Suppressor macrophage treated with lipopolysaccharide for 1 hour (primary cell): ENCODE data around the gene NEK10.

Source experiments
- DNase-seq, 3 donors: peaks; one replicate each; pipeline ENCODE4 v3.0.0-alpha.2; 2020 to 2022

The NEK10 gene

GRCh38 chr3:27093771-27094170, 275.4 kb downstream of the NEK10 start:
- DNase-seq, result no peak

- DNase-seq, result no peak
Observed at GRCh38 chr3:27090275-27091041, 278.7 kb downstream of the NEK10 start.

GRCh38 chr3:27089645-27090044, 279.5 kb downstream of the NEK10 start:
- DNase-seq, result no peak

GRCh38 chr3:27089068-27089467, 280.1 kb downstream of the NEK10 start:
- DNase-seq, result no peak

DNA sequence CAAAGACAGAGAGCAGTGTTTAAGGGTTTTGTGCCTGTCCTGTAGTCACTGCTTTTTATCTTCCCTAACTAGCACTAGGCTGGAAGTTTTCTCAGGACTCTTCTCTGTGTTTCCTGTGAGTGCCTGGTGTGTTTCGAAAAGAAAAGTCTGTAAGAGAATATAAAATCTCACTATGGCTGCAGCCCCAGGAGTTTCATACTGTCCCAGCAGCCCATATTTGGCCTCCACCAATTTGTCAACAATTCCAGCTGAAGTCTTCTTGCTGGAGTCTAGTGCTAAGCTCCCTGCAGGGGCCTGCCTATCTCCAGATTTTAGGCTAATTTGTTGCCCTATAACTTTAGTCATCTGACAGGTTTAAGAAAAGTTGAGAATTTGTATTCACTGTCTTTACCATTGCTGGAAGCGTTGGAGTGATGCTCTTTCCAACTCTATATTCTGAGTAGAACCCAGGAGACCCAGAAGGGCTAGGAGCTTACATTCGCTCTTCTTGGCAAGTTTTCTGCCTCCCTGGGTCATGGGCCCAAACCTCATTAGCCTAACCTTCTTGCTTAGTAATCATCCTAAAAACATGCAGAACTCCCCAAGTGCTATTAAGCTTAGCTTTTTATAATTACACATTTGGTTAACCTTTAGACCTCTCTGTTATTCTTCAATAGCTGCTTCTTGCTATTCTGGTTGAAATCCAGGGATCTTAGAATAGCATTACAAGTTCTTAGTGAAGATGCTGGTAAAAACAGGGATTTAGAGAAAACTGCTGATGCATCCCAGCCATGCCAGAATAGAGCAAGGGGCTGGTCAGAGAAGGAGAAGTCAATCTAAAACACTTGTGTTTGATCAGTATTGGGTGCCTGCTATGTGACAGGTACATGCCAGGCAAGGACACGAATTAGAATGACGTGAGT, 283.1 kb downstream of the NEK10 start:
- no peak for DNase-seq

GRCh38 chr3:27081992-27082607, 287.1 kb downstream of the NEK10 start:
- no peak for DNase-seq

DNA sequence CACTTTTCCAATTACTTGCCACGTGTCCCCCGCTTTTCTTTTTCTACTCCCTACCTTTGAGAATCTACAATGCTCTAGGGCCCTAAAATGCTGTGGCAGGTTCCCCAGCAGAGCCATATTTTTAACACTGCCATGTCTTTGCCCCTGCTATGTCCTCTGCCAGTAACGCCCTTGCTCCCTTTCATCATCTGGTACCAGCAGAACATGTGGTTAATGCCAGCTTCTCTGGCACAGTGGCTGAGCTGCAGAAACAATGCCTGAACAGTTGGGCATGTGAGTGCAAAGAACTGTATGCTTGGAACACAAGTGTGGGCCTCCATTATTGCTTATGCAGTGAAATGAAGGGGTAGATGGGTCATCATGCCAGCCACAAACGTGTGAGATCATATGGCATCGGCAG, 287.6 kb downstream of the NEK10 start:
- no peak for DNase-seq

GRCh38 chr3:27080258-27080525, 289.0 kb downstream of the NEK10 start:
- no peak for DNase-seq

- DNase-seq, result no peak
Observed at GRCh38 chr3:27079427-27080257, 289.5 kb downstream of the NEK10 start.

DNA sequence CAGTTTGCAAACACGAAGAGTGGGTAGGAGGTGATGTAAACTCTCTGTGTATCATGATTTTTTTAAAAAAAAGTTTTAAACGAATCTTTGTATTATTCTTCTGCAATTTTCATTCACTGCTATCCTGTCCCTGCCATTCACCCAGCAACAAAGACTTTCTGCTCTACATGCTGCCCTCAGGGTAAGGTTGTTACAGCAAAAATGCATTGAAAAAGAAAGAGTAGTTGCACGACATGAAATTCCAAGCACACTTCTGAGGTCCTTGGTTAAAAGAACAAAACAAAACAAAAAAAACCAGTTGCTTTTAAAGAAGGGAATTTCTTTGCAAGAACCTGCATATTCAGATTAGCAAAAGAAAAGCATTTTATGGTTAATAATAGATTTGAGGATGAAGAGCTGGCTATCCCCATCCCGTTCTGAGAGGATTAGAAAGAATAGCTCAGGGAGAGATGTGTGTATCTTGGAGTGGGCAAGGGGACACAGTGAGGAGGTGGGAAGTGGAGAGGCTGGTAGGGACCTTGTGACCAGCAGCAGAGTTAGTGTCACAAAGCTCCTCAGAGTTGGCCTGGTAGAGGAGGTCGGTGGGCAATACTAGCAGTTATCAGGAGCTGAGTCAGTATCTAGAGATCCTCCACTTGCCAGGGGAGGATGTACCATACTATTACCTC, 290.8 kb downstream of the NEK10 start:
- no peak for DNase-seq

GRCh38 chr3:27076815-27077630, 292.2 kb downstream of the NEK10 start:
- DNase-seq, result no peak

DNA sequence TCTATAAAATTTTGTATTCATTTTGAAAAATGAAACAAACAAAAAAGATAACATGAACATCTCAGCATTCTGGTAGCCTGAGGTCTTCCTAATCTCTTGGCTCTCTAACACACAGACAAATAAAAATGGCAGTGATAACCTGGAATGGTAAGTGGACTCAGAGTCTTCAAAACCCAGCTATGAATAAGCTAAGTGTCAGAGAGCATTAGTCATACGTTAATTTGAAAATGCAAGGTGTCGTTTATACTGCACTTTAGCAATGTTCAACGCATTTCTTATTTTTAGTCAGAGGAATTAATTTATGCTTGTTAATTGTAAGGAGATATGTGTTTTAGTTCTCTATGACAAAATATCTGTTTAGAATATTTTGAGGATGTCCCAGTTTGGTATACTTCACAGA, 294.3 kb downstream of the NEK10 start:
- no peak for DNase-seq

GRCh38 chr3:27073912-27074311, 295.3 kb downstream of the NEK10 start:
- DNase-seq, result no peak

GRCh38 chr3:27072810-27073651, 296.2 kb downstream of the NEK10 start:
- no peak for DNase-seq

DNA sequence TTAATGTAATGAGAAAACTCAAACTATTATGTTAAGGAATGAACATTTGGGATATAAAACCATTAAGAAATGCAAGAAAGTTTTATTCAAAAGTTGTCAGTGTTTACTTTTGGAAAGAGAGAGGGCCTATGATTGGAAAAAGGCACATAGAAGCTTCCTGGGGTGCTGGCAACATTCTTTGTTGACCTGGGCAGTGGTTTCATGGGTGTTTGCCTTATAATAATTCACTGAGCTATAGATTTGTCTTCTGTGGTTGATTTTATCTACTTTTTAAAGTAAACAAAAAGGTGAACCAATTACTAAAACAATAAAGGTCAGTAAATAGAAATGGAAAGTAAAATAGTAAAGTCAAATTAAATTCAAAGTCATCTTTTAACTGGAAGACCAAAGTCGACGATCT, 308.8 kb downstream of the NEK10 start:
- no peak for DNase-seq
